Measurements from ENCODE around the gene TKT.

- TF ChIP-seq CTCF (IDR thresholded peaks at IDR 0.05), result no peak
- no peak for TF ChIP-seq POLR2A (IDR thresholded peaks at IDR 0.05)
Observed at GRCh38 chr3:53248161-53248560, 7.7 kb downstream of the TKT start.

Measured in right lobe of liver (tissue), 4 donors.